SK-N-SH (cell line): ENCODE results near the gene FOXG1. TPM values are rescaled to one million over a fixed set of nuclear protein-coding genes. Genes with fewer than 3 reads are reported as not detected.

ENCODE experiments used
- CTCF ChIA-PET: fragments of 300-600, 350-600 bp; formaldehyde crosslinking; extraction: SDS; loops from one replicate; lab custom pipeline; 2021; lab: Yijun Ruan, JAX
- POLR2A ChIA-PET: fragments of 350-600 bp; sonication (Branson Sonifier 250); formaldehyde crosslinking; extraction: SDS; loops from one replicate; lab custom pipeline; 2020; ENCODE audit warnings: antibody characterized with exemption, inconsistent platforms; lab: Yijun Ruan, JAX
- DNase-seq: peaks from one replicate; pipeline ENCODE4 v3.0.0; 2012
- H2AFZ ChIP-seq: fragments of 200-600 bp; sonication (generic); 2 replicates; pipeline ENCODE4 v1.8.1; 2016; ENCODE audit warnings: antibody characterized with exemption, mild to moderate bottlenecking, low read depth
- H3F3A ChIP-seq: fragments of 200-600 bp; sonication (generic); replicated peaks from 2 replicates; pipeline ENCODE3; 2016; ENCODE audit warnings: antibody characterized with exemption, mild to moderate bottlenecking; ENCODE audit not compliant: insufficient read depth
- H3K27ac ChIP-seq, 2 experiments: fragments of 200-500 bp in 1 of 2; fragments of 200-600 bp in 1 of 2; sonication (Bioruptor generic) in 1 of 2; sonication (generic), shearing (Covaris generic) in 1 of 2; 2 replicates each; pipeline versions ENCODE4 v1.5.1 to v1.6.1; 2014 to 2016; ENCODE audit warnings: low read depth in 2 of 2, inconsistent platforms in 1 of 2, low read length in 1 of 2, mild to moderate bottlenecking in 1 of 2, mixed read lengths in 1 of 2
- H3K27me3 ChIP-seq: fragments of 200-600 bp; sonication (generic), shearing (Covaris generic); 2 replicates; pipeline ENCODE4 v1.6.1; 2016; ENCODE audit warnings: mixed run types; ENCODE audit not compliant: insufficient read depth
- H3K36me3 ChIP-seq, 2 experiments: fragments of 200-500 bp in 1 of 2; fragments of 200-600 bp in 1 of 2; sonication (Bioruptor generic) in 1 of 2; sonication (generic) in 1 of 2; replicated peaks in 1 of 2; 2 replicates each; pipeline versions ENCODE3 to v1.5.1; 2014 to 2016; ENCODE audit warnings: low read length in 1 of 2, mild to moderate bottlenecking in 1 of 2; ENCODE audit not compliant: insufficient read depth in 2 of 2, control insufficient read depth in 1 of 2
- H3K4me1 ChIP-seq, 2 experiments: fragments of 200-500 bp in 1 of 2; fragments of 200-600 bp in 1 of 2; sonication (Bioruptor generic) in 1 of 2; sonication (generic), shearing (Covaris generic) in 1 of 2; 2 replicates each; pipeline versions ENCODE4 v1.5.1 to v1.6.1; 2014 to 2016; ENCODE audit warnings: low read depth in 1 of 2, low read length in 1 of 2, mixed run types in 1 of 2; ENCODE audit not compliant: insufficient read depth in 2 of 2, control insufficient read depth in 1 of 2
- H3K4me2 ChIP-seq: fragments of 200-600 bp; sonication (generic), shearing (Covaris generic); 2 replicates; pipeline ENCODE4 v1.6.1; 2017; ENCODE audit warnings: mixed run types
- H3K4me3 ChIP-seq, 2 experiments: fragments of 200-500 bp in 1 of 2; fragments of 200-600 bp in 1 of 2; sonication (Bioruptor generic) in 1 of 2; sonication (generic), shearing (Covaris generic) in 1 of 2; 2 replicates each; pipeline versions ENCODE4 v1.5.1 to v1.8.1; 2014 to 2016; ENCODE audit warnings: low read depth in 2 of 2, inconsistent platforms in 1 of 2, low read length in 1 of 2, mild to moderate bottlenecking in 1 of 2, mixed read lengths in 1 of 2, moderate library complexity in 1 of 2
- H3K79me2 ChIP-seq: fragments of 200-600 bp; sonication (generic); 2 replicates; pipeline ENCODE4 v1.8.1; 2017; ENCODE audit warnings: mild to moderate bottlenecking; ENCODE audit not compliant: insufficient read depth
- H3K9ac ChIP-seq: fragments of 200-600 bp; sonication (generic); 2 replicates; pipeline ENCODE4 v1.6.1; 2017; ENCODE audit warnings: mixed run types
- H3K9me2 ChIP-seq: fragments of 200-600 bp; sonication (generic); 2 replicates; pipeline ENCODE4 v1.6.1; 2017; ENCODE audit warnings: mixed run types
- H3K9me3 ChIP-seq: fragments of 200-600 bp; sonication (generic); 2 replicates; pipeline ENCODE4 v1.6.1; 2017; ENCODE audit warnings: mixed run types, mild to moderate bottlenecking, moderate library complexity
- H4K20me1 ChIP-seq: fragments of 200-600 bp; sonication (generic); 2 replicates; pipeline ENCODE4 v1.6.1; 2017; ENCODE audit warnings: mild to moderate bottlenecking, mixed run types; ENCODE audit not compliant: insufficient read depth
- EP300 ChIP-seq, 2 experiments: IDR thresholded peaks; 2 replicates each; pipeline versions ENCODE4 v1.4.0 to v1.6.1; 2012; ENCODE audit warnings: borderline replicate concordance in 1 of 2, low read depth in 1 of 2, low read length in 1 of 2
- FOSL2 ChIP-seq: IDR thresholded peaks from 2 replicates; pipeline ENCODE4 v1.4.0; 2012; ENCODE audit warnings: low read depth, mild to moderate bottlenecking, moderate library complexity, borderline replicate concordance
- FOXM1 ChIP-seq: IDR thresholded peaks from 2 replicates; pipeline ENCODE4 v1.4.0; 2012; ENCODE audit warnings: low read depth, mild to moderate bottlenecking
- GATA2 ChIP-seq: sonication (generic); formaldehyde crosslinking; IDR thresholded peaks from 2 replicates; pipeline ENCODE4 v1.5.0; 2020; ENCODE audit warnings: mild to moderate bottlenecking, missing genetic modification reagents
- JUND ChIP-seq: IDR thresholded peaks from 2 replicates; pipeline ENCODE4 v1.4.0; 2012
- MXI1 ChIP-seq: IDR thresholded peaks from 2 replicates; pipeline ENCODE4 v1.6.1; 2012; ENCODE audit warnings: mild to moderate bottlenecking, low read depth, low read length, improper control_type of control experiment
- NFIC ChIP-seq: IDR thresholded peaks from 2 replicates; pipeline ENCODE4 v1.4.0; 2012; ENCODE audit warnings: borderline replicate concordance
- RAD21 ChIP-seq: IDR thresholded peaks from 2 replicates; pipeline ENCODE4 v1.6.1; 2012; ENCODE audit warnings: mild to moderate bottlenecking, low read length
- SIN3A ChIP-seq: IDR thresholded peaks from 2 replicates; pipeline ENCODE4 v1.6.1; 2012; ENCODE audit warnings: low read depth, mild to moderate bottlenecking, low read length, moderate library complexity, borderline replicate concordance
- TCF12 ChIP-seq: IDR thresholded peaks from 2 replicates; pipeline ENCODE4 v1.4.0; 2012
- TEAD4 ChIP-seq: IDR thresholded peaks from 2 replicates; pipeline ENCODE4 v1.4.0; 2012; ENCODE audit warnings: mild to moderate bottlenecking, borderline replicate concordance; ENCODE audit not compliant: insufficient read depth
- WGBS: methylation state at CpG from one replicate; pipeline ENCODE4 v1.1.6; 2017; ENCODE audit warnings: low lambda C conversion rate; 5-methylcytosine and 5-hydroxymethylcytosine counted together
- polyA plus RNA-seq, 3 experiments: library from polyadenylated mRNA; depleted of rRNA; stranded (reverse); fragments of >200 nt; gene quantifications; 2 replicates each; pipeline ENCODE4 v1.2.3, GENCODE V29; 2012
- TF ChIP-seq, protein P1 (sequence below): IDR thresholded peaks from 2 replicates; pipeline ENCODE4 v1.6.1; 2012; ENCODE audit warnings: mild to moderate bottlenecking, low read depth, low read length, moderate library complexity
- TF ChIP-seq, protein P2 (sequence below): fragments of 200-600 bp; sonication (generic); IDR thresholded peaks from 2 replicates; pipeline ENCODE4 v1.6.1; 2017; ENCODE audit warnings: antibody characterized with exemption, mild to moderate bottlenecking, moderate library complexity

The FOXG1 gene
- polyA plus RNA-seq, 1 of the 3 experiments (the other 2 are of a cell fraction) = not detected

DNA sequence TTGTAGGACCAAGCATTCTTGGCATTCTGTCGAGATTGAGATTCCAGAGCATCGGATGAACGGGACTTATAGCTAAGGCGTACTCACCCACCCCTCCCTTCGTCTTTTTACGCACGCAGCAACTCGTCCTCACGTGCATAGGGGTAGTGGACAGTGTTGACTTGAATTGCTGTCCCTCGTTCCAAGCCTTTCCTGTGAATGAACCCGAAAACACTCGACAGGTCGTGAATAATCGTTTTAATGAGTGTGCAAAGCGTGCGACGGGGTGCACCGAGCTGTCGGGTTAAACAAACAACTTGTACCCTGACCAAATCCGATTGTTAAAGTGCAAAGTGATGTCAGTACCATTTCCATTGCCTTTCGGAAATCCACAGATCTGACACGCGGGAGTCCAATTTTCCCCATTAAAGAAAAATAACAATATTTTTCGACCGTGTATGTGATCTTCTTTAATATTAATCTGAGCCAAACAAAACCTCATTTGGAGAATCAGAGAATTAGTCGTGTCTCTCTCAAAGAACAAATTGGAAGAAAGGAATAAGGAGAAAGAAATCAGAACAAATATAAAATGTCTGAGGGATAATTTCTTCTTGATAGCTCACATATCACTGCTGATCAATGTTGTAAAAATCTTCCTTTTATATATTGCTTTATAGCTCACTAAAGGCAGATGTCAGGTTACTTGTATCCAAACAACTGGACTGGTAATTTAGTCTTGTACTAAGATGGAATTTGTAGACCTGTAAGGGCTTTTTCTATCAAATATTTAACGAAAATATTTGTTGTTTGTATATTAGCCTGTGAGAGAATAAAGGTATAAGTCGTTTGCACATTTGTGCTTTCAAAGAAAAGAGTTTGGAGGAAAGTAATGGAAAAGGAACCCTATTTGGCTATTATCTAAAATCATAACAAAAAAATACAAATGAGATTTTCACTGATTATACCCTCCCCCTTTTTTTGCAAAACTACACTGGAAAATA, 11.8 kb downstream of the FOXG1 start:
- Histone ChIP-seq H3K4me3 (no peak overlapping the region), H2AFZ (no peak overlapping the region), H3F3A (no peaks in the 10 kb centered on the region), H3K27me3 (peaks cover 41% of the 10 kb centered on the region), H3K79me2 (no peaks in the 10 kb centered on the region), H3K9me2 (0 out of 2 replicates have a peak, but pooled peaks cover 3% of the 10 kb centered on the region), H3K4me2 (no peak overlapping the region), H3K36me3 (no peaks in the 10 kb centered on the region), H4K20me1 (no peaks in the 10 kb centered on the region), H3K9me3 (no peaks in the 10 kb centered on the region), H3K9ac (no peak overlapping the region), H3K27ac (no peak overlapping the region)
- POLR2A ChIA-PET = no interaction called here
- CTCF ChIA-PET = no interaction called here
- 9% methylated on average over 28 of the region's 28 CpGs for WGBS
- no peak for DNase-seq
- TF ChIP-seq TCF12 (no peak), SIN3A (no peak), TEAD4 (no peak), JUND (no peak), FOSL2 (no peak), EP300 (IDR thresholded peaks at IDR 0.05; ENCODE audit: borderline replicate concordance in 1 of 2, low read depth in 1 of 2, low read length in 1 of 2) (no peak), MXI1 (no peak), GATA2 (CRISPR knock-in tag) (no peak), NFIC (no peak), RAD21 (no peak), FOXM1 (no peak)
- TF ChIP-seq, protein P1, sequence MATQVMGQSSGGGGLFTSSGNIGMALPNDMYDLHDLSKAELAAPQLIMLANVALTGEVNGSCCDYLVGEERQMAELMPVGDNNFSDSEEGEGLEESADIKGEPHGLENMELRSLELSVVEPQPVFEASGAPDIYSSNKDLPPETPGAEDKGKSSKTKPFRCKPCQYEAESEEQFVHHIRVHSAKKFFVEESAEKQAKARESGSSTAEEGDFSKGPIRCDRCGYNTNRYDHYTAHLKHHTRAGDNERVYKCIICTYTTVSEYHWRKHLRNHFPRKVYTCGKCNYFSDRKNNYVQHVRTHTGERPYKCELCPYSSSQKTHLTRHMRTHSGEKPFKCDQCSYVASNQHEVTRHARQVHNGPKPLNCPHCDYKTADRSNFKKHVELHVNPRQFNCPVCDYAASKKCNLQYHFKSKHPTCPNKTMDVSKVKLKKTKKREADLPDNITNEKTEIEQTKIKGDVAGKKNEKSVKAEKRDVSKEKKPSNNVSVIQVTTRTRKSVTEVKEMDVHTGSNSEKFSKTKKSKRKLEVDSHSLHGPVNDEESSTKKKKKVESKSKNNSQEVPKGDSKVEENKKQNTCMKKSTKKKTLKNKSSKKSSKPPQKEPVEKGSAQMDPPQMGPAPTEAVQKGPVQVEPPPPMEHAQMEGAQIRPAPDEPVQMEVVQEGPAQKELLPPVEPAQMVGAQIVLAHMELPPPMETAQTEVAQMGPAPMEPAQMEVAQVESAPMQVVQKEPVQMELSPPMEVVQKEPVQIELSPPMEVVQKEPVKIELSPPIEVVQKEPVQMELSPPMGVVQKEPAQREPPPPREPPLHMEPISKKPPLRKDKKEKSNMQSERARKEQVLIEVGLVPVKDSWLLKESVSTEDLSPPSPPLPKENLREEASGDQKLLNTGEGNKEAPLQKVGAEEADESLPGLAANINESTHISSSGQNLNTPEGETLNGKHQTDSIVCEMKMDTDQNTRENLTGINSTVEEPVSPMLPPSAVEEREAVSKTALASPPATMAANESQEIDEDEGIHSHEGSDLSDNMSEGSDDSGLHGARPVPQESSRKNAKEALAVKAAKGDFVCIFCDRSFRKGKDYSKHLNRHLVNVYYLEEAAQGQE = no peak
- TF ChIP-seq, protein P2, sequence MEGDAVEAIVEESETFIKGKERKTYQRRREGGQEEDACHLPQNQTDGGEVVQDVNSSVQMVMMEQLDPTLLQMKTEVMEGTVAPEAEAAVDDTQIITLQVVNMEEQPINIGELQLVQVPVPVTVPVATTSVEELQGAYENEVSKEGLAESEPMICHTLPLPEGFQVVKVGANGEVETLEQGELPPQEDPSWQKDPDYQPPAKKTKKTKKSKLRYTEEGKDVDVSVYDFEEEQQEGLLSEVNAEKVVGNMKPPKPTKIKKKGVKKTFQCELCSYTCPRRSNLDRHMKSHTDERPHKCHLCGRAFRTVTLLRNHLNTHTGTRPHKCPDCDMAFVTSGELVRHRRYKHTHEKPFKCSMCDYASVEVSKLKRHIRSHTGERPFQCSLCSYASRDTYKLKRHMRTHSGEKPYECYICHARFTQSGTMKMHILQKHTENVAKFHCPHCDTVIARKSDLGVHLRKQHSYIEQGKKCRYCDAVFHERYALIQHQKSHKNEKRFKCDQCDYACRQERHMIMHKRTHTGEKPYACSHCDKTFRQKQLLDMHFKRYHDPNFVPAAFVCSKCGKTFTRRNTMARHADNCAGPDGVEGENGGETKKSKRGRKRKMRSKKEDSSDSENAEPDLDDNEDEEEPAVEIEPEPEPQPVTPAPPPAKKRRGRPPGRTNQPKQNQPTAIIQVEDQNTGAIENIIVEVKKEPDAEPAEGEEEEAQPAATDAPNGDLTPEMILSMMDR = no peak
- TF ChIP-seq, all 33 proteins: peak for 0
- H3K4me1 ChIP-seq = no peaks in the 10 kb centered on the region
